Kidney glomerular epithelial cell (primary cell): ENCODE results near the gene ASAP3.
"Not testable (repeated sequence)": the region's sequence is repeated elsewhere in the genome, so short reads cannot be mapped to it uniquely, and the experiment has no call there.

Experiments used
- DNase-seq: peaks from one replicate; lab custom pipeline; 2025; lab: John Stamatoyannopoulos, UW

ASAP3 gene

DNA sequence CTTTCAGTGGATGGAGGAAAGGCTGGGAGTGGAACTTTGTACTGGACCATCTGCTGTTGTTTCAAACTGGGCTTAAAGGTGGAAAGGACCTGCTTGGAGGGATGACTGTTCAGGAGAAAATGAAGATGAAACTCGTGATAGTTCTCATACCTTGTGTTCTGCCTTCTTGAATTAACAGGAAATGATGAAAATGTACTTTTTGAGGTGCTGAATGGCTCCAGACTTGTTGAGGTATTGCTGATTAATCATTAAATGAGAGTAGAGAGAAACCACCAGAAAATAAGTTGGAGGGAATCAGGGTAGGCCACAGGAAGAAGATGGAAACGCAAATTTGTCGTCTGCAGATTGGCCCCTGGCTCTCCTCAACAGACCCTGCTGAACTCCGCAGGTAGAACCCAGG lies 88.1 kb downstream of the ASAP3 start:
- DNase-seq, result no peak

DNA sequence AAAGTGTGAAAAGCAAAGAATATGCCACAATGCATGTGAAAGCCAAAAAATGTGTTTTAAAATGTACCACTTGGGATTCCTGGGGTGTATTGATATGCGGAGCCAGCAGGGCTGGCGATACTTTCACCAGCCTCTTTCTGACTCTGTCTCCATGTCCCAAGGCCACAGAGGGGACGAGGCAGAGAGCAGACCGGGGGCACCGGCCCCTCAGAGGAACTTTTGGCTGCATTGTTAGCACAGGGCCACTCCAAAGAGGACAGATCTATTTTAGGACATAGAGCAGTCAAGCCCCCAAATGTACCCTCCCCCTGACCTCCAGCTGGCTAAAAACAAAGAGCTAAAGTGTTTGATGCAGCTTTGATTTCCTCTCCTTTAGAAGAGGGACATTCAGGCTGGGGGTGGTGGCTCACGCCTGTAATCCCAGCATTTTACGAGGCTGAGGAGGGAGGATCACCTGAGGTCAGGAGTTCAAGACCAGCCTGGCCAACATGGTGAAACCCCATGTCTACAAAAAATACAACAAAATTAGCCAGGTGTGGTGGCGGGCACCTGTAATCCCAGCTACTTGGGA lies 88.7 kb downstream of the ASAP3 start:
- DNase-seq, result no peak

DNA sequence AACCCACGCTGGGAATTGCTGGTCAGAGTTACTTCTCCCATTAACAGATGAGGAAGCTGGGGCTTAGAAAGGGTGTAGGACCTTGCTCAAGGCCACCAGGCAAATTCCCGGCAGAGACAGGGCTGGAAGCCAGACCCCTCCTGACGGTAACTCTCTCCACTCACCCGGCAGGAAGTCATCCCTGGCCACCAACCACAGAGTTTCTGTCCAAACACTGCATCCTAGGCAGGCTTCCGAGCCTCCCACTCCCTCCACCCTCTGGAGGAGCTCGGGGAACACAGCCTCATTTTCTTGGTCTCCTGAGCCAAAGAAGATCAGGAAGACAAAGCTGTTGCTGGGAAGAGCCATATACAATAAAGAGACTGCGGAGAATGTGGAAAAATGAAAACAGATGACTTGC lies 89.3 kb downstream of the ASAP3 start:
- DNase-seq, result no peak

DNA sequence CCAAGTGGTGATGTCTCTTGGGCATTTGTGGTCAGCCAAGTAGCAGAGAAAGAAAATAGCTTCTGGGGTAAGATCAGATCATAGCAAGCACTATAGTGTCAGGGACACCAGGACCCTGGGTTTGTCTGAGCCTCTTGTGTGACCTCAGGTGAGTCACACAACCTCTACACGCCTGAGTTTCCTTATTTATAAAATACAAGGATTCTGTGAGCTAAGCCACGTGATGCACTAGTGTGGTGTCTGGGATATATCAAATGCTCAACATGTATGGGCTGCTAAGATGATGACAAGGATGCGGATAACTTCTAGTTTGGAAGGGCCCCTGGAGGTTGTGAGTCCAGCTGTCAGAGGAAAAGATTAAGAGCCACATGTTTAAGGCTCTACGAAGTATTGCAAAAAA lies 89.8 kb downstream of the ASAP3 start:
- DNase-seq, result no peak

DNA sequence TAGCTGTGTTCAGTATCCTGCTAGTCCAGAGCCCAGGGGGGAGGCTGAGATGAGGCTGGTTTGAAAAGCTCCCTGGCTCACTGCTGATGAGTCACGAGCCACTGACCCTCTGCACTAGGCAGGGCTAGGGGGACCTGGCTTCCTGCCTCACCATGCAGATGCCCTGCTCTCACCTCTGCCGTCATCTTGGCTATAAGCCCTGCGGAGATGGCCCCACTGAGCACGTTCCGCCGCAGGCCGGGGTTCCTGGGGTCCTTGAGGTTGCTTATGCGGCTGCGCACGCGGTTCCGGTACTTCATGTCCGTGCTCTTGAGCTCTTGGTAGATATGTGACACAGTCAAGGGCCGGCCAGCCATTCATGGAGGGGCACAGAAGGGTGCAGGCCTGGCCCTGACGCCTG lies 90.3 kb downstream of the ASAP3 start:
- DNase-seq, result peak; percentile 22

DNA sequence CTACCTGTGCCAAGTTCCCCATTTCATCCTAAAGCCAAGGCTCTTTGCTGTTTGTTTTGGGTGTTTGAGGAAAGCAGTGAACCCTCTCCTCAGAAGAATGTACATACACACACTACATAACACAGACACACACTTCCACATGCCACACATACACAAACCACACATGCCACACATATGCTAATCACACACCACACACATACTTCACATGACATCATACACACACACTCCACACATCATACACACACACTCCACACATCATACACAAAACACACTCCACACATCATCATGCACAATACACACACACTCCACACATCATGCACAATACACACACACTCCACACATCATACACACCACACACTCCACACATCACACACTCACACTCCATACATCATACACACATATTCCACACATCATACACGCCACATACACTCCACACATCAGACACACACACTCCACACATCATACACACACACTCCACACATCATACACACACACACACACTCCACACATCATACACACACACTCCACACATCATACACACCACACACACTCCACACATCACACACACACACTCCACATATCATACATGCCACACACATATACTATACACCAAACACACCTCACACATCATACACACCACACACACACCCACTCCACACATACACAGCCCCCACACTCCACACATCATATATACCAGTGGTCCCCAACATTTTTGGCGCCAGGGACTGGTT lies 91.7 kb downstream of the ASAP3 start:
- no peak for DNase-seq

DNA sequence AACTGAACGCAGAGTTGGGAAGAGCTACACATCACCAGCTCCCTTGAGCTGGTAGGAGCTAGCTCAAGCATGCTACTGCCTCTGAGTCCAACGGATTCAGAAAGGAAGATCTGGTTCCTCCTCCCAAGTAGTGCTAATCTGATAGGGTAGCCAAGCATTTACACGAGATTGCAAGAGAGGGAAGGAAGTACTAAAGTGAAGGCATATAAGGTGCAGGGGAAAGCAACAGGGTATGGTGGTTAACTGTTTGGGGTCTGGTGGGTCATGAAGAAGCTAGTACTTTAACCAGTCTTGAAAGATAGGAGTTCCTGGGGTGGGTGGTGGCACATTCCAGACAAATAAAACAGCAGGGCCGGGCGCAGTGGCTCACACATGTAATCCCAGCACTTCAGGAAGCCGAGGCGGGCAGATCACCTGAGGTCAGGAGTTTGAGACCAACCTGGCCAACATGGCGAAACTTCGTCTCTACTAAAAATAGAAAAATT lies 94.1 kb downstream of the ASAP3 start:
- DNase-seq, result no peak

DNA sequence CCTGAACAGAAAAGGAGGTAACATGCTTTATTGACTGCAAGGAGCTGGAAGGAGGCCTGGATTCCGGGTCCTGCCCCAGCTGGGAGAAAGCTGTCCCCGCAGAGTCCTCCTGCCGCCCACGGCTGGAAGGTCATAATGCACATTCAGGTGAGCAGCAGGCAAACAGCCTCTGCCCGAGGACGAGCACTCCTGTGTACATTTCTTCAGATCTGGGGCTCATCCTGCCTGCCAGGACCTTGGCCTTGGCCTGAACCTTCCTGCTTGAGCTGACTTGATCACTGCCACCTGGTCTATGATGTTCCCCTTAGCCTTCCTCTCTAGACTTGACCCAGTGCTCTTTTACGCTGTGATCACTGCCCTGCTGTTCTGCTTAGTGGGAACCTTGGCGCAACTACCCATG lies 96.5 kb downstream of the ASAP3 start:
- no peak for DNase-seq

DNA sequence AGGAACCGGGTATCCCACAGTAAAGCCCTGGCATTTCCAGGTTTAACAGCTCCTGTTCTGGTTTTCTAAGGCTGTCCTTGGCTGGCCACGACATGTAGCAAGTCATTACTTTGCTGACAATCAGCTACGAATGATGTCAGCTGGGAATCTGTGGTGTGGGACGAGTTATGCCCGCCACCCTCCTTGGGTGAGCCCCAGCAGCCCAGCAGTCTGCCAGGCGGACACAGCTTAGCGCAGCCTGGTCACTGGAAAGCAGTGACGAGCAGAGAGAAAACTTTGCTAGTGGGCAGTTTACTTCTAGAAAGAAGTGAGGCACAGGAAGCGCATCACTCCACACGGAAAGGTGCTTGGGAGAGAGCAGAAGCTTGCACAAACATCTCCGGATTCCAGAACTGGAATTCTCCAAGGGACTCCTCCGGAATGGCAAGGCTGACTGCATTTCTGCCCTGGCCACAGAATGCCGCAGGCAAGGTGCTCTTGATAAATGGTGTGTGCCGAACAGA lies 98.8 kb downstream of the ASAP3 start:
- DNase-seq, result peak; percentile 47

DNA sequence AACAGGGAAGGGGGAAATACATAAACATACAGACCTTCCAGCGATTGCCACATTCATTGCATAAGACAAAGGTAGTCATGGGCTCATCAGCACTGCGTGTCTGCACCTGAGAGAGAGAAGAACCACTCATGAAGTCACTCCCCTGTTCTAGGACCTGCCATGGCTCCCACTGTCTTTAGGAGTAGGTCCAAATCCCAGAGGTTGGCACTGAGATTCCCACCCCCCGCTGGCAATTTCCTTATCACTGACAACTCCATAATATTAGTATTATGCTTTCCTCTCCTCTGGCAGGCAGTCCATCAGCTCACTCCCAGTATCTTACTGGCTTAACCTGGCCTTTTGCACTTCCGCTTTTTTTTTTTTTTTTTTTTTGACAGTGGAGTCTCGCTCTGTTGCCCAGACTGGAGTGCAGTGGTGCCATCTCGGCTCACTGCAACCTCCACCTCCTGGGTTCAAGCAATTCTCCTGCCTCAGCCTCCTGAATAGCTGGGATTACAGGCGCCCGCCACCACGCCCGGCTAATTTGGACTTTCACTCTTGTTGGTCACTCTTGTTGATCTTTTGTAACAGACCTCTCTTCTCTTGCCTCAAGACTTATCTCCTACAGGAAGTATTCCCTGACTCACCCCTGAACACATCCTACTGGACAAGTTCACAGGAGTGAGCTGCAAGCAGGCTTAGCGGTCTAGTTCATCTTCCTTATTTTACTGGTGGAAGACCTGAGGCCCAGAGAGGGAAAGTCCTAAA lies 99.5 kb downstream of the ASAP3 start:
- DNase-seq, result peak; percentile 54

DNA sequence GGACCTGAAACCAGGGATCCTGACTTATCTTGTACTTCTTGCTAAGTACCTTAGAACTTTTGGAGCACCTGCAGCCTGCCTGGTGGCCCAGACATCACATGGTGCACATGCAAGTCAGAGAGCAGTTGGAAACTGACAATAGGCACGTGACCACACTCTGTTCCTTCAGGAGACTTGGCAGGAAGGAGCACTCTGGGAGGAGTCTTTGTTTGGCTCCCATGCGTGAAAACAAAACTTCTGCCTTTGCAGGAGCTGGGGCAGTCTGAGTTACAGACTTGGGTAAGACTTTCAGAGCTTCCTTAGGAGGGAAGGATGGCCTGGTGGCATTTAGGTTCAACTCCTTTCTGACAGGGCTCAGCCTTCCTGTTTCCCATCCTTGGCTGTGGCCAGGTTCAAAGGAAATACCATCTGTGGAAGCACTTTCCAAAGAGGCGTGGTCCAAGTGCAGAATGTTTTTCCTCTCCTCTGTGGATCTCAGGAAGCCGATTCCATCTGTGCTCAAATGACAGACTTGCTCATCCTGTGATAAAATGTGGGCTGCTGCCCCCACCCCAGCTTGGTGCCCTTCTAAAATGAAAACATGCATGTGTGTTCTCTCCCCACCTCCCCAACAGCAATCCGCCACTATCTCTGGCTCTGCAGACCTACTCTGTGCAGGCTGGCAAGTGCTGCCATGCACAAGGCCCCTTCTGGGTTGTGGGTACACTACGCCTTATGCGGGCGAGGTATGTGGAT lies 100.2 kb downstream of the ASAP3 start:
- no peak for DNase-seq

DNA sequence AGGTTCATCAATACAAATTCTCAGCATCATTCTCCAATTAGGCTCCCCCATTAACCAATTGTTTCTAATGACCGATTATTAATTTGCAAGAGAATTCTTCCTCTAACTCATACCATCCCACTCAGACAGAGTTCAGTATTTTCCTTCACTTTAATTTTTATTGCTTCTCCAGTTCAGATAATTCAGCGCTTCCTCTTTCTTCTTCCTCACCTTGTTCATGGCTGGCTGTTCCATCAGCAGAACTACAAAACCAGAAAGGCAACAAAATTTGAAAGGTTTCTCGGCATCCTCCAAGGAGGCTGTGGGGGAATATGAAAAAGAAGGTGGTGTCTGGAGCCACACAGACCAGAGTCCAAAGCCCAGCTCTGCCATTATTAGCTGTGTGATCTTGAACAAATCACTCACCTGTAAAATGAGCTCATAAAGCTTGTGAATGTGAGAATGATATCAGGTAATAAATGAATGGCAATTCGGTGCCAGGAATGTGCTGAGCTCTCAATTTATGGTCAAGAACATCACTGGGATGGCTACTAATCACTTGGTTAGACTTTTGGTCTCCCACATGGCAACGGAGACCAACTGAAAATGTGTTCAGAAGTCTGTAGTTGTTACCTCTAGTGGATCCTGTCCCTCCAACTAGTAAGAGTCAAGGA lies 102.6 kb downstream of the ASAP3 start:
- DNase-seq, result no peak

DNA sequence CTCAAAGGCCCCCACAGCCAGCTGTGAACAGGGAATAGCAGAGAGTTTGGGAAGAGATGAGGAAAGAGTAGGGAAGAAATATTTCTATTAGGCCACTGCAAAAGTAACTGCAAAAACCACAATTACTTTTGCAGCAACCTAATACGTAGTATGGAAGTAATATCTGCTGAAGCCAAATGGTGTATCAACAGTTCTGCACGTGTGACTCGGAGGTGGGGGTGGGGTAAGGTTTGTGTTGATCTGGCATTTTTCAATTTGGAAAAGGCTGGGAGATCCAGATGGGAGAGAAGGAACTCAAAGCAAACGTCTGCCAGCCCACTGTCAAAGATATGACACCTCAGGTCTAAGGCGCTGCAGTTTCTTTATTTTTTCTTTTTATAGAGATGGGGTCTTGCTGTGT lies 103.3 kb downstream of the ASAP3 start:
- DNase-seq, result no peak

DNA sequence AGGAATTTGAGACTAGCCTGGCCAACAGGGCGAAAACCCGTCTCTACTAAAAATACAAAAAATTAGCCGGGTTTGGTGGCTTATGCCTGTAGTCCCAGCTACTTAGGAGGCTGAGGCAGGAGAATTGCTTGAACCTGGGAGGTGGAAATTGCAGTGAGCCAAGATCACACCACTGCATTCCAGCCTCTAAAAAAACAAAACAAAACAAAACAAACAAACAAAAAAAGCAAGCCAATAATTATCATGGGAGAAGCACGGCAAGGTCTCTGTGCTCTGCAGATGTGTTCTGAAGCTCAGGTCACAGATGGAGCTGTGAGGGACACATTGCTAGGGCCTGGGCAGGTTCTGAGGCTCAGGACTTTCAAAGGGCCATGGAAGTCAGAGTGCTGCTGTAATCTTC lies 103.7 kb downstream of the ASAP3 start:
- DNase-seq, result not testable (repeated sequence)
